Activated CD8-positive, alpha-beta memory T cell treated with anti-CD3 and anti-CD28 coated beads for 1 hour (primary cell): ENCODE results near the gene MECR.

Experiments
- DNase-seq, 2 donors: peaks; one replicate each; pipeline ENCODE4 v3.0.0-alpha.2; 2020; ENCODE audit warnings: low read depth in 1 of 2; ENCODE audit errors: extremely low read depth in 1 of 2

The MECR gene

GRCh38 chr1:29256394-29256793 lies 25.7 kb upstream of the MECR start:
- no peak for DNase-seq

DNA sequence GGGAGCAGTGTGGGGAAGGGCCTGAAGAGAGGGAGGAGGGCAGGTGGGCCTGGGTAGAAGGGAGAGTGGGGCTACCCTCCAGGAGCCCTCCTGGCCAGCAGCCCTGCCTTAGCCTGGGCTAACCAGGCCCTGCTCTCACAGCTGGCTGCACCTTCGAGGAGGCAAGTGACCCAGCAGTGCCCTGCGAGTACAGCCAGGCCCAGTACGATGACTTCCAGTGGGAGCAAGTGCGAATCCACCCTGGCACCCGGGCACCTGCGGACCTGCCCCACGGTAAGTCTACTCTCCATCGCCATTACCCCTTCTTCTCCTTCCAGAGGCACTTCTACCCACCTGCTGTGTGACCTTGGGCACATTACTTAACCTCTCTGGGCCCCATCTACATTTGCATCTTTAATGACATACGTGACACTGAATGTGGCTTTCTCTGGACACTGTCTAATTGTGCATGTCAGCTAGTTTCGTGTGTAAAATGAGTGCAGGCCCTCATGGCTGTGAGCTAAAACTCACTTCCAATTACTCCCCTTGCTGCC lies 24.5 kb upstream of the MECR start:
- no peak for DNase-seq

DNA sequence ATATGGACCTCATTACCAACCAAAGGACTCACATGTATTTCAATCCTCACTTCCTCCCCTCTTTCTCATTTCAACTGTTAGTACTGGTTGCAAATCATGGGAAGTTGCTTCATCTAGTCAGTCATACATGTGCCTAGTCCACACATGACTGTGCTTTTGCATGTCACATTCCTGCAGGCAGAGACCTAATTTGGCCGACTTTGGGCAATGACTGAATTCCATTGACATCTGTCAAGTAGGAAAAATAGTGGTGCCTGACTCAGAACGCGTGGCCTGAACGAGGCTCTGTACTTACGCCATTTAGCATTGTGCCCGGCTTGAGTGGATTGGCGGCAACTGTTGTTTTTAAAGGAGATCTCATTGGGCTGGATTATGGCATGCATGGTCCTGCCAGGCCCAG lies 23.6 kb upstream of the MECR start:
- no peak for DNase-seq

DNA sequence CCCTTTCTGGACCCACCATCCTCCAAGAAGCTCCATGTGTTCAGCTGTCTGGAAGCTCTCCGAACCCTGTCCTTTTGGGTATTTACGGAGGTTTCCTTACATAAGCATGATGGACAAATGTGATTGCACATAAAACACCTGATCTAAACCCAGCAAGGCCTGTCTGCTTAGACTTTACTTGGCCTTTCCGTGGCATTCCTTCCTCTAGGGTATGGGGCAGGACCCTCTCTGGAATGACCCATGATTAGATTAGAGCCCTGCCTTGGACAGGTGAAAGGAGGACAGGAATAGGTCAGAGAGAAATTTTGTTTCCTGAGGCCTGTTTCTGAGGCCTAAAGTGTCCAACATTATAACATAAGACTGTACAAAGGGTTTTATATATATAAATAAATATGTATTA lies 22.4 kb upstream of the MECR start:
- no peak for DNase-seq

DNA sequence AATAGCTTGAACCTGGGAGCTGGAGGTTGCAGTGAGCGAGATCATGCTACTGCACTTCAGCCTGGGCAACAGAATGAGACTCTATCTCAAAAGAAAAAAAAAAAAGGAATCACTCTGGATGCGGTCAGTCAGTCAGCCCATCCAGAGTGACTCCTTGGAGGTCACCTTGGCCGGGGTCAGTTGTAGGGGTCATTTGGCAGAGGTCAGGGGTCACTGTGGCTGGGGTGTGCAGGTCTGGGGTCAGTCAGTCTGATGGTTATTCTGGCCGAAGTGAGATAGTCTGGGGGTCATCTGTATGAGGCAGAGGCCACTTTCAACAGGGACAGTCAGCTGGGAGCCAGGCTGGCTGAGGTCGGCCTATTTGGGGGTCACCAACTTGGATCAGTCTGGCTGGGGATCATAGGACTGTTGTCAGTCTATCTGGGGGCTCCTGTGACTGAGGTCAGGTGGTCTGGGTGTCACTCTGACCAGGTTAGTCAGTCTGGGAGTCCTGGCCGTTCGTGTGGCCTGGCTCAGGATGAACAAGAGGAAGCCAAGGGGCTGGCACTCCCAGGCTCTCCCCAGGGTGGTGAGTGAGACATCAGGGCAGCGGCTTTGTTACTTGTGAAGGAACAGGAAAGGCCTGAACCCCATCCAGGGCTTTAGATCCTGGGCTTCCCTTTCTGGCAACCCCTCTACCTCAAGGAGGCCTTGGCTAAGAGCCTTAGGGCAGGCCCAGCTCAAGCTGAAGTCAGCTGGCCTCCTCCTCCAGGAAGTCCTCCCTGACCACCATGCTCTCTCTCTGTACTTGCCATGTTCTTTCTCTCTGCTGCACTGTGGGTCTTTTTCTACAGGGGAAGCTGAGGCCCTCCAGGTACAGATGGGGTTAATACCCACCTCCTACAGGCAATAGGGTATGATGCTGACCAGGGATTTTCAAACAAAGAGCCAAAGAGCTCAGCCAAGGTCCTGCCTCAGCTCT lies 20.7 kb upstream of the MECR start:
- DNase-seq = no peak

DNA sequence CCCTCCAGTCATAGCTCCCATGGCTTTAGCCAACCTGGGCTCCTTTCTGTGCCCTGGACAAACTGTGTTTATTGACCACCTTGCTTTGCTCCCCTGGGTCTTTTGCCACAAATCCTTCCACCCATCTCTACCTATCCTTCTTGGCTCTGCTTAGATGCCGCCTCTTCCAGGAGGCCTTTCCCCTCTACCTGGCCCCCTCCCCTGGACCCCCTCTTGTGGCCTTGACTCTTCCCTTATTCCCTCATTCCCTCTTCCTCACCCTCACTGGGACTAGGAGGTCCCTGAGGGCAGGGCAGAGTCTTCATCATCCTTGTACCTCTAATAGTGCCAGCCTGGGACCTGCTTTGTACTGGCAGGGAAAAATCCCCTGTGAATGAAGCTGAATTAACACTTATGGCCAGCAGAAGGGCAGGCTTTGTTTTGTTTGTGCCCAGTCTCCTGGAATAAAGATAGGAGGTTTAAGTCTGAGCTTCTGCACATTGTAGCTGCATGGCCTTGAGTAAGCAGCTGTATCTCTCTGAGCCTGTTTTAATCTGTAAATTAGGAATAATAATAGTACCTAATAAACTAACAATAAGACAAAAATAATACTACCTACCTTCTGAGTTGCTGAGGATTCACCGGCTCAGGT lies 19.3 kb upstream of the MECR start:
- DNase-seq = no peak

- DNase-seq = no peak
Observed at GRCh38 chr1:29249170-29249691, 18.5 kb upstream of the MECR start.

DNA sequence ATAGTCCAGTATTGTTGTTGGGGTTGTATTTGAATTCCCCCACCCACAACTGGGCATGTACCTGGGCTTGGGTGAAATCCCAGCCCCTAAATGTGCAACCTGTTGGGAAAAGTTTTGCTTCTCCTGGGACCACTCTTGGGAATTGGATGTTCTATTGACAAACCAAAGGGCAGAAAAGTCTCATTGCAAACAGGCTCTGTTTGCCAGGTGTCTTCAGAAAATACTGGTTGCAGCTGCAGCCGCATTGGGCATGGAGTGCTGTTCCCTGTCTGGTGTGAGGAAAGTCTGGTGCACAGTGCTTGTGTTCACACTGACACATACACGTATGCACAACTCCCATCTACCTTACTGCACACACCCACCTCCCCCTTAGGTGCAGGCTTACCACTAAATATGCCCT lies 17.7 kb upstream of the MECR start:
- DNase-seq = no peak

GRCh38 chr1:29247571-29248273 lies 17.0 kb upstream of the MECR start:
- no peak for DNase-seq

DNA sequence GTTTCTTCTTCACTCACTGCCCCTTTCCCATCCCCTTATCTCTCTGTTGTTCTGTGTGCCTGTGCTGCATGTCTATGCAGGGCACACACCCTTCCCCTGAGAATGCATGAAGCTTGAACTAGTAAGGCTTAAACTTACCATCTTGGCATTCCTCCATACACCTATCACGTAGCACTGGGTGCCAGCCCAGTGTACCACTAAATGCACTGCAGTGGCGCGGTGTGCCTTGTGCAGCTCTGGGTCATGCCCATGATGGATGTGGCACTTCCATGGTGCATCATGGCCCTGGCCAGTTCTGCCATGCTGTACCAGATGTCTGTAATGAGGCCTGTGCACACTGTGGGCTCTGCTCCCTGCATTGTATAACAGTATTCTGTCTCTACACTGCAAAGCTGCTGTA lies 16.3 kb upstream of the MECR start:
- no peak for DNase-seq

DNA sequence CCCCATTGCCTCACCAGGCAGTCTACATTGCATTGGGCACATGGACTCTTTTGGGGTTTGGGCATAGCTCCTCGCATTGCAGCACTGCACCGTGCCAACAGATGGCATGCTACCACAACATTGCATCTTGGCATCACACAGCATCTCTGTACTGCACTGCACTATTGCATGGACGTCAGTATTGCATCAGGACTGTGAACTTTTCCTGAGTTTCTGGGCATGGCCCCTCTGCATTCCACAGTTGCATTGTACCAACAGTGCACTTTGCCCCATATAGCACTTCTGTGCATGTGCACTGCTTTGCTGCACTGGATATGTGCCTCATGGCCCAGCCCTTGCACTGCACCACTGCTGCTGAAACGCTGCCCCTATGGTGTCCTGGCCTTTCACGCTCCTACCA lies 15.1 kb upstream of the MECR start:
- no peak for DNase-seq

- no peak for DNase-seq
Observed at GRCh38 chr1:29245261-29245660, 14.5 kb upstream of the MECR start.

DNA sequence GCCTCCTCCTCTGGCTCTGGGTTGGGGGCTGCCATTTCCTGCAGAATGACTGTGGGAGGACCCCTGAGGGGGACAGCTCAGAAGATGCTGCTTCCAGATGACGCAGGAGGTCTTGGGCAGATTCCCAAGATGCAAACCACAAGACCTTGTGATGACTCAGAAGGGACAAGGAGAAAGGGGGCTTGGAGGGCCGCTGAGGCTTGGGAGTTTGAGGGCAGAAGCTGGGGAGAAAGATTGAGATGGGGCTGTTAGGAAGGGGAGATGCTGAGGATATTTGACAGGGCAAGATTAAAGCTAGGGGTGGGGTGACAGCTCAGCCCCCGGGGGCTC lies 13.1 kb upstream of the MECR start:
- no peak for DNase-seq

DNA sequence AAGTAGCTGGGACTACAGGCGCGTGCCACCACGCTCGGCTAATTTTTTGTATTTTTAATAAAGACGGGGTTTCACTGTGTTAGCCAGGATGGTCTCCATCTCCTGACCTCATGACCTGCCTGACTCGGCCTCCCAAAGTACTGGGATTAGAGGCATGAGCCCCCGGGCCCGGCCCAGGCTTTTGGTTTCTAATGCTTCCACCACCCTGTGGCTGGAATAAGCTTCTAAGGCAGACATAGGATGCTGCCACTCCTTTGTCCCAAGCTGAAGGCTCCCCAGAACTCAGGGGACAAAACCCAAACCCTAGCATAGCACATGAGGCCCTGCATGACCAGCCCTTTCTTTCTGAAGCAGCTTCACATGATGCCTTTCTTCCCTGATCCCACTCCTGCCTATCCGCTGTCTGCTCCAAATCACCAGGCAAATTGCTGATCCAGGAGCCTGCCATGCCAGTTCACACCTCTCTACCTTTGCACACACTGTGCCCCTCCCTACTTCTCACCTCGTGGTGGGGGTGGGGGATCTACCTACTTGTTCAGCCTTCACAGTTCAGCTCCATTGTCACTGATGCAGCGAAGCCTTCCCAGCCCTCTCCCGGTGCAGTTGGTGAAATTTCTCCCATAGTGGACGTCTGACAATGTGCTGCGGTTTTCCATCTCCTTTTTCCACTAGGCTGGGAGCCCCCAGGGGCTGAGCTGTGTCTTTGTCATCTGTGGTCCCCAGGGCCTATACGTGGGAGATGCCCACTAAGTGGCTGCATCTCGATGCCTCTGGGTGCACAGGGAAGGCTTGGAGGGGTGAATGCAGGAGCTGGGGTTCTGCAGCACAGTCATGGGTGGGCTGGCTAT lies 12.5 kb upstream of the MECR start:
- DNase-seq = no peak

DNA sequence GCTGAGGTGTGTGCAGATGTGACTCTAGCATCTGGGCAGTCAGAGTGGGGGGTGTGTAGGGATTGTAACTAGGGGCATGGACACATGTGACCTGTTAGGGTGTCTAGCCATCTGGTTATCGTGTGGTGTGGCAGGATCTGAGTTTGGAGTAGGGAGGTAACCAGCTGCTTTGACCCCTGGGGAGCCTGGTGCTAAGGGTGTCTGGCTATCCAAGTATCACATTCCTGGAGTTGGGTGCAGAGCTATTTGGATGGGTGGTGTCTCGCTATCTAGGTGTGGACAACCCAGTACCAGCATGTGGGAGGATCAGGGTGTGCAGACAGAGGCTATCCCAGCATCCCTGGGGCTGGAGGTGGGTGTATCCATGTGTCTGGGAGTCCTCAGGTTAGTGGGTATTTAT lies 10.3 kb upstream of the MECR start:
- DNase-seq = no peak

DNA sequence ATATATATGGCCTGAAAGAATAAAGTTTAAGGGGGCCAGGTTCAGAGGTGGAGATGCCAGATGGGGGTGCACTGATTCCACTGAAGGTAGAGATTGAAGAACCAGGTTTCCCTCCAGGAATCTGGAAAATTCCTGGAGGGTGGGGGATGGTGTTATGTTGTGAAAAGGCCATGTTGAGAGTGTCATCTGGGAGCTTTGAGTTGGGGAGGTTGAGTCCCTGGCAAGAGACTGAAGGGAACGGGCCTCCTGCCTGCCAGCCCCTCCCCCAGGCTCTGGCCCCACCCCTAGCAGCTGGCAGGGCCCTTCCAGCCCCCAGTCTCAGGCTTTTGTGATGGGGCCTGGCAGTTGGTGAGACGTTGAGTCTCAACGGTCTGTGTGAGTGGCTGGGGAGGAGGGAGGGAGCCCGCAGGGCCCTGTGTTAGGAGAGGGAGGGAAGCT lies 9.7 kb upstream of the MECR start:
- no peak for DNase-seq

DNA sequence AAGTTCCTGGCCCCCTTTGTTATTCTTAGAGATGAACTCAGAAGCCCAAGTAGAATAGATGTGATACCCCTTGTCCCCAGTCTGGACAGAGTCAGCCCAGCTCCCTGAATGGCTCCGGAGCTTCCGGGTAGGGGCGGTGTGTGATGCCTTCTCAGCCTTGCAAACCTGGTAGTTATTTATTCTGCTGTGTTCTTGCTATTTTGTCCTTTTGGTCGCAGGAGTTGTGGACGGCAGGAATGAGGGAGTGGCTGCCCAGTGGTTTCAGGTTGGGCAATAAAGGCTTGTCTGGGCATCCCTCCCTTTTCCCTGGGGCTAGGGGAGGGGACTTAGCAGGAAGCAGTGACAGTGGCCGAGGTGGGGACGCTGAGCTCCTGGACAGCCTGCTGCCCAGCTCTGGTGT lies 8.4 kb upstream of the MECR start:
- DNase-seq = no peak

DNA sequence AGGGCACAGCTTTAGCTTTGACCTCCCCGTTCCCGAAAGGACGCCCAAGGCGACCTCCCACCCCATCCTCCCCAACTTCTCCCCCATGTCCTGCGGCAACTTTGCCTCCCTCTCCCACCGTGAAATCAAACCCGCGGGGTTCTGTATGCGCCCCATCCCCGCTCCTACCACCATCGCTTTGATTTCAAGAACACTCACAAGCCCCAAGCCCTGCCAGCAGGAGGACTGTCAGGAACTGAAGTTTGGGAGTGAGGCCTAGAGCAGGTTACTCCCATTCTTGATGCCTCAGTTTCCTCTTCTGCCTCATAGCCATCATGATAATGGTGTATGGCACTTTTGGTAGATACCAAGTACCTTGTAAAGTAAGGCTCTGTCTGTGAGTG lies 7.9 kb upstream of the MECR start:
- no peak for DNase-seq

DNA sequence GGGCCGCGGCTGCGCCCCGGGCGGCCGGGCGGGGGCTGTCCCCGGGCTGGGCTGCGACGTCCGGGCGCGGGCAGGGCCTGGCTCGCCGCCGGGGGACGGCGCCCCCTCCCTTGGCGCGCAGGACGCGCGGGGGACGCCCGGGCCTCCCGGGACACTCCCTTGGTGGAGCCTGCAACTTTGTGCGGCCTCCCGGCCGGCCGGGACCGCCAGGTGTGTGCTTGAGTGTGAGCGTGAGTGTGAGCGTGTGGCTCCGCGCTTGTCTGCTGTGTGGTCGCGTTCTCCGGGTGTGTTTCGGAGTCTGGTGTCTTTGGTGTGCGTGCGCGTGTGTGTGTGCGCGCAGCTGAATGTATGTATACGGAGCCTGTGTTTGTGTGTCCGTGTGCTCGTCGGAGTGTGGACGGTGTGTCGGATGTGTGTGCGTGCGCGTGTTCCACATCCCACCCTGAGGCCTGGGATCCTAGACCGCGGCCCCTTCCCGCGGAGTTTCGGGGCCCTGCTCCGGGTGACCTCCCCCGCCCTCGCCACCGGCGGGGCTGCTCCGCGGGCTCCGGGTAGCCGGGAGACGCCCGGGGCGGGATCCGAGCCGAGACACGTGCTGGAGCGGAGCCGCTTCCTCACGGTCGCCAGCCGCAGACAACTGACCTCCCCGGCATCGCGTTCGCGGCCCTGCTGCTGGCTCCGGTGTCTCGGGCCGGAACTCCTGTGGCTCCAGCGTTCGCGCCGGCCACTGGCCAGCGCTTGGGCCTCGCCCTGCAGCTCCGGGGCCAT lies 7.3 kb upstream of the MECR start:
- no peak for DNase-seq
